Measurements from ENCODE around the gene SLC22A17.

Gene SLC22A17

GRCh38 chr14:23361763-23362162 lies 9.1 kb upstream of the SLC22A17 start:
- DNase-seq (ENCODE audit: low read depth): no peak

GRCh38 chr14:23361320-23361719 lies 8.6 kb upstream of the SLC22A17 start:
- no peak for DNase-seq (ENCODE audit: low read depth)

GRCh38 chr14:23360496-23360895 lies 7.8 kb upstream of the SLC22A17 start:
- DNase-seq (ENCODE audit: low read depth): no peak

- DNase-seq (ENCODE audit: low read depth): no peak
Observed at GRCh38 chr14:23359722-23360447, 7.2 kb upstream of the SLC22A17 start.

GRCh38 chr14:23359167-23359626 lies 6.5 kb upstream of the SLC22A17 start:
- no peak for DNase-seq (ENCODE audit: low read depth)

GRCh38 chr14:23358553-23359166 lies 6.0 kb upstream of the SLC22A17 start:
- no peak for DNase-seq (ENCODE audit: low read depth)

- DNase-seq (ENCODE audit: low read depth): no peak
Observed at GRCh38 chr14:23358042-23358441, 5.4 kb upstream of the SLC22A17 start.

- DNase-seq (ENCODE audit: low read depth): no peak
Observed at GRCh38 chr14:23357261-23357660, 4.6 kb upstream of the SLC22A17 start.

GRCh38 chr14:23356662-23357061 lies 4.0 kb upstream of the SLC22A17 start:
- DNase-seq (ENCODE audit: low read depth): no peak

- DNase-seq (ENCODE audit: low read depth): no peak
Observed at GRCh38 chr14:23355871-23356435, 3.3 kb upstream of the SLC22A17 start.

- DNase-seq (ENCODE audit: low read depth): no peak
Observed at GRCh38 chr14:23354990-23355389, 2.3 kb upstream of the SLC22A17 start.

GRCh38 chr14:23353433-23353780 lies 720 bp upstream of the SLC22A17 start:
- no peak for DNase-seq (ENCODE audit: low read depth)

GRCh38 chr14:23351681-23352505 lies 794 bp downstream of the SLC22A17 start:
- no peak for DNase-seq (ENCODE audit: low read depth)

- DNase-seq (ENCODE audit: low read depth): no peak
Observed at GRCh38 chr14:23349156-23349845, 3.4 kb downstream of the SLC22A17 start.

GRCh38 chr14:23348297-23348655 lies 4.4 kb downstream of the SLC22A17 start:
- DNase-seq (ENCODE audit: low read depth): no peak

- no peak for DNase-seq (ENCODE audit: low read depth)
Observed at GRCh38 chr14:23347406-23348296, 5.0 kb downstream of the SLC22A17 start.

GRCh38 chr14:23346693-23347405 lies 5.8 kb downstream of the SLC22A17 start:
- DNase-seq (ENCODE audit: low read depth): no peak

- no peak for DNase-seq (ENCODE audit: low read depth)
Observed at GRCh38 chr14:23345987-23346692, 6.5 kb downstream of the SLC22A17 start.

- no peak for DNase-seq (ENCODE audit: low read depth)
Observed at GRCh38 chr14:23344481-23344880, 8.2 kb downstream of the SLC22A17 start.

Measured in stimulated activated CD8-positive, alpha-beta memory T cell treated with anti-CD3 and anti-CD28 coated beads, Interleukin-12 subunit alpha, Interleukin-12 subunit beta, amount 100 ng/mL, for 1 hour (primary cell).